ENCODE measurements around the gene CAGE1. TPM values are rescaled to one million over a fixed set of nuclear protein-coding genes. Genes with fewer than 3 reads are reported as not detected.
A peak's percentile ranks its signal among the peaks of the same experiment; 100 is the strongest.

The CAGE1 gene
- polyA plus RNA-seq, 1 experiment, result not detected

DNA sequence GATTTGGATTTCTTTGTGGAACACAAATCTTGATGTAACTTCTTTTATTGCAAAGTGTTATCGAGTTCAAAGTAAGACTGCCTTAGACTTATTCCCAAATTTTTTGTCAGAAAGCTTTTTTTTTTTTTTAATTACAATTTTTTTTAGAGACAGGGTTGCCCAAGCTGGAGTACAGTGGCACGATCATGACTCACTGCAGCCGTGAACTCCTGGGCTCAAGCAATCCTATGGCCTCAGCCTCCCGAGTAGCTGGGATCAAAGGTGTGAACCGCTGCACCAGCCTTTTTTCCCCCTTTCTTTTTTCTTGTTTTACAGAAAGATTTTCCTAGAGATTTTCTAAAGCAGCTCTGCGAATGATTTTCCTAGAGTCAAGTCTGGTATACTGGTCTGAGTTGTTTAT, 2.9 kb upstream of the CAGE1 start:
- CTCF ChIA-PET, result no interaction called here
- Histone ChIP-seq H3K36me3 (ENCODE audit: control insufficient read depth, insufficient read depth, low read length) (0 out of 2 replicates have a peak, but pooled peaks cover 2% of the 10 kb centered on the region), H3K4me3 (ENCODE audit: low read depth, low read length) (no peak overlapping the region), H3K27me3 (ENCODE audit: control insufficient read depth, insufficient read depth, low read length) (no peaks in the 10 kb centered on the region)
- POLR2A ChIA-PET, result no interaction called here
- DNase-seq (ENCODE audit: low read depth), result no peak
- TF ChIP-seq, protein P1, sequence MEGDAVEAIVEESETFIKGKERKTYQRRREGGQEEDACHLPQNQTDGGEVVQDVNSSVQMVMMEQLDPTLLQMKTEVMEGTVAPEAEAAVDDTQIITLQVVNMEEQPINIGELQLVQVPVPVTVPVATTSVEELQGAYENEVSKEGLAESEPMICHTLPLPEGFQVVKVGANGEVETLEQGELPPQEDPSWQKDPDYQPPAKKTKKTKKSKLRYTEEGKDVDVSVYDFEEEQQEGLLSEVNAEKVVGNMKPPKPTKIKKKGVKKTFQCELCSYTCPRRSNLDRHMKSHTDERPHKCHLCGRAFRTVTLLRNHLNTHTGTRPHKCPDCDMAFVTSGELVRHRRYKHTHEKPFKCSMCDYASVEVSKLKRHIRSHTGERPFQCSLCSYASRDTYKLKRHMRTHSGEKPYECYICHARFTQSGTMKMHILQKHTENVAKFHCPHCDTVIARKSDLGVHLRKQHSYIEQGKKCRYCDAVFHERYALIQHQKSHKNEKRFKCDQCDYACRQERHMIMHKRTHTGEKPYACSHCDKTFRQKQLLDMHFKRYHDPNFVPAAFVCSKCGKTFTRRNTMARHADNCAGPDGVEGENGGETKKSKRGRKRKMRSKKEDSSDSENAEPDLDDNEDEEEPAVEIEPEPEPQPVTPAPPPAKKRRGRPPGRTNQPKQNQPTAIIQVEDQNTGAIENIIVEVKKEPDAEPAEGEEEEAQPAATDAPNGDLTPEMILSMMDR (IDR thresholded peaks at IDR 0.05; ENCODE audit: insufficient read depth, low read depth, low read length), result no peak

GRCh38 chr6:7391151-7391550, 1.6 kb upstream of the CAGE1 start:
- DNase-seq (ENCODE audit: low read depth), result no peak
- POLR2A ChIA-PET, result no interaction called here
- CTCF ChIA-PET, result interaction anchor here (0.8 to 1.2 kb wide), 4 partner anchors 23 to 276 kb away, joined by 3 to 5 read pairs (median 3); no protein-coding TSS in a partner anchor
- Histone ChIP-seq H3K4me3 (ENCODE audit: low read depth, low read length) (no peak overlapping the region; the same call in 1 of the 2 replicates), H3K27me3 (ENCODE audit: control insufficient read depth, insufficient read depth, low read length) (no peaks in the 10 kb centered on the region), H3K36me3 (ENCODE audit: control insufficient read depth, insufficient read depth, low read length) (0 out of 2 replicates have a peak, but pooled peaks cover 2% of the 10 kb centered on the region)
- TF ChIP-seq, protein P1 (IDR thresholded peaks at IDR 0.05; ENCODE audit: insufficient read depth, low read depth, low read length), result no peak

GRCh38 chr6:7390226-7390878, 810 bp upstream of the CAGE1 start:
- ChIA-PET CTCF (interaction anchor here (1.2 to 2.5 kb wide), 4 partner anchors 23 to 115 kb away, joined by 3 to 6 read pairs (median 4); no protein-coding TSS in a partner anchor), POLR2A (interaction anchor here (0.6 kb wide), 1 partner anchor 396 kb away, joined by 3 read pairs; no protein-coding TSS in a partner anchor)
- Histone ChIP-seq H3K27me3 (ENCODE audit: control insufficient read depth, insufficient read depth, low read length) (no peaks in the 10 kb centered on the region), H3K4me3 (ENCODE audit: low read depth, low read length) (peak overlapping the region; percentile 77), H3K36me3 (ENCODE audit: control insufficient read depth, insufficient read depth, low read length) (no peaks in the 10 kb centered on the region)
- TF ChIP-seq, protein P1 (IDR thresholded peaks at IDR 0.05; ENCODE audit: insufficient read depth, low read depth, low read length), result no peak
- DNase-seq (ENCODE audit: low read depth), result no peak

DNA sequence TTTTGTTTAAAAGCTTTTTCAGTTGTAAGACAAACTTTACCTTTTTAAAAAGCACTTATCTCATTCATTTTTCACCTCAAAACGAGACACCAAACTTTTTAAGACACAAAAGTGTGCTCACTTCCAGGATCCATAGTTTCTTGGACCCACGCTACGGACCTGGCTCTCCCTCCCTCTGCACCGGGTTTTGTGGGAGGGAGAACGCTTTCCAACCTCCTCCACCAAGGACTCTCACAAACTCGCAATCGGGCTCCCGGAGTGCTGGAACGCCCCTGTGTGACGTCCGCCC, 436 bp downstream of the CAGE1 start:
- TF ChIP-seq, protein P1 (IDR thresholded peaks at IDR 0.05; ENCODE audit: insufficient read depth, low read depth, low read length), result no peak
- no peaks in the 10 kb centered on the region for H3K36me3 ChIP-seq (ENCODE audit: control insufficient read depth, insufficient read depth, low read length)
- DNase-seq (ENCODE audit: low read depth), result no peak
- POLR2A ChIA-PET, result interaction anchor here (0.5 kb wide), 1 partner anchor 201 kb away, joined by 4 read pairs; the partner anchor contains the start of gene SNRNP48
- CTCF ChIA-PET, result interaction anchor here (1.2 to 2.5 kb wide), 2 partner anchors 22 to 113 kb away, joined by 3 to 6 read pairs; no protein-coding TSS in a partner anchor
- H3K4me3 ChIP-seq (ENCODE audit: low read depth, low read length), result peak overlapping the region; percentile 77
- no peaks in the 10 kb centered on the region for H3K27me3 ChIP-seq (ENCODE audit: control insufficient read depth, insufficient read depth, low read length)

GRCh38 chr6:7381092-7381491, 8.4 kb downstream of the CAGE1 start:
- ChIA-PET CTCF (interaction anchor here (1.4 kb wide), 1 partner anchor 10 kb away, joined by 4 read pairs; no protein-coding TSS in a partner anchor), POLR2A (no interaction called here)
- no peak for DNase-seq (ENCODE audit: low read depth)
- Histone ChIP-seq H3K36me3 (ENCODE audit: control insufficient read depth, insufficient read depth, low read length) (no peaks in the 10 kb centered on the region), H3K4me3 (ENCODE audit: low read depth, low read length) (no peak overlapping the region), H3K27me3 (ENCODE audit: control insufficient read depth, insufficient read depth, low read length) (no peaks in the 10 kb centered on the region; the same call in none of the 2 replicates)
- TF ChIP-seq, protein P1 (IDR thresholded peaks at IDR 0.05; ENCODE audit: insufficient read depth, low read depth, low read length), result no peak

All from BJ (cell line).